Measurements from ENCODE around the gene OVAAL. TPM values are rescaled to one million over a fixed set of nuclear protein-coding genes. Genes with fewer than 3 reads are reported as not detected.

Gene OVAAL
- total and polyA plus RNA-seq, 2 donors (not counting 1 experiment from before 2014, with no cell fraction given) = not detected

DNA sequence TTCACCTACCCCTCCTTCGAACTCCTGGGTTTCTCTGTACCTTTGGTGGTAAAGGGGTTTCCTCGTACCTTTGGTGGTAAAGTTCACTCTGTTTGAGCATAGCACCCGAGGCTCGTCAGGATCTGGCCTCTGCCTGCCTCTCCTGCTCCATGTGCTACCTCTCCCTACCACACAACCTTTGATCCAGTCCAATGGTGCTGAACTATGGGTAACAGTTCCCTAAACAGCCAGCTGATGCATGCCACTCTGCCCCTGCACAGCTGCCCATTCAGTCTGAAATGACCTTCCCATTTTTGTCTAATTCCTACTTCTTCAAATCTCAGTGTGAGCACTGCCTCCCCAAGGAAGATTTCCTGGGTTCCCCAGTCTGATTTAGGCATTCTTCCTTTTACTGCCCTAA, 14.0 kb downstream of the OVAAL start:
- no peaks in the 10 kb centered on the region for H3K4me1 ChIP-seq (ENCODE audit: control insufficient read depth in 2 of 2, insufficient read depth in 2 of 2, low read length in 2 of 2)
- Mint-ChIP-seq H3K4me3 (no peak overlapping the region), H3K9me3 (ENCODE audit: insufficient read depth) (no peaks in the 10 kb centered on the region), H3K27ac (no peak overlapping the region), H3K27me3 (peaks cover 42% of the 10 kb centered on the region), H3K4me1 (no peaks in the 10 kb centered on the region)
- POLR2A ChIA-PET = no interaction called here
- H3K27me3 ChIP-seq (replicated peaks in 1 of 4; ENCODE audit: control extremely low read depth in 1 of 4, control insufficient read depth in 3 of 4, insufficient read depth in 4 of 4, low read length in 3 of 4) = no peaks in the 10 kb centered on the region
- H3K36me3 ChIP-seq (replicated peaks in 1 of 2; ENCODE audit: control extremely low read depth in 1 of 2, control insufficient read depth in 1 of 2, extremely low read depth in 1 of 2, insufficient read depth in 2 of 2, low read length in 1 of 2) = no peaks in the 10 kb centered on the region
- H3K4me3 ChIP-seq (ENCODE audit: control extremely low read depth in 1 of 5, extremely low read depth in 1 of 5, insufficient read depth in 1 of 5, low read depth in 2 of 5, low read length in 4 of 5) = no peak overlapping the region
- WGBS (ENCODE audit: insufficient coverage) = 33% methylated on average over 2 of the region's 4 CpGs
- H3K9ac ChIP-seq (ENCODE audit: low read length) = no peak overlapping the region
- no peak overlapping the region for H2AFZ ChIP-seq (ENCODE audit: insufficient read depth, low read depth, low read length, poor library complexity, severe bottlenecking)
- no peak for ATAC-seq (ENCODE audit: low read depth)
- TF ChIP-seq, protein P1, sequence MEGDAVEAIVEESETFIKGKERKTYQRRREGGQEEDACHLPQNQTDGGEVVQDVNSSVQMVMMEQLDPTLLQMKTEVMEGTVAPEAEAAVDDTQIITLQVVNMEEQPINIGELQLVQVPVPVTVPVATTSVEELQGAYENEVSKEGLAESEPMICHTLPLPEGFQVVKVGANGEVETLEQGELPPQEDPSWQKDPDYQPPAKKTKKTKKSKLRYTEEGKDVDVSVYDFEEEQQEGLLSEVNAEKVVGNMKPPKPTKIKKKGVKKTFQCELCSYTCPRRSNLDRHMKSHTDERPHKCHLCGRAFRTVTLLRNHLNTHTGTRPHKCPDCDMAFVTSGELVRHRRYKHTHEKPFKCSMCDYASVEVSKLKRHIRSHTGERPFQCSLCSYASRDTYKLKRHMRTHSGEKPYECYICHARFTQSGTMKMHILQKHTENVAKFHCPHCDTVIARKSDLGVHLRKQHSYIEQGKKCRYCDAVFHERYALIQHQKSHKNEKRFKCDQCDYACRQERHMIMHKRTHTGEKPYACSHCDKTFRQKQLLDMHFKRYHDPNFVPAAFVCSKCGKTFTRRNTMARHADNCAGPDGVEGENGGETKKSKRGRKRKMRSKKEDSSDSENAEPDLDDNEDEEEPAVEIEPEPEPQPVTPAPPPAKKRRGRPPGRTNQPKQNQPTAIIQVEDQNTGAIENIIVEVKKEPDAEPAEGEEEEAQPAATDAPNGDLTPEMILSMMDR (IDR thresholded peaks at IDR 0.05) = no peak
- TF ChIP-seq EZH2 (IDR thresholded peaks at IDR 0.05; ENCODE audit: borderline replicate concordance, insufficient read depth, low read depth, low read length, poor library complexity, severe bottlenecking) = no peak
- intact Hi-C loops (cut with micrococcal nuclease) = no loop called here
- H4K20me1 ChIP-seq (ENCODE audit: control insufficient read depth, insufficient read depth, low read length, poor library complexity, severe bottlenecking) = no peaks in the 10 kb centered on the region
- H3K4me2 ChIP-seq (replicated peaks; ENCODE audit: low read depth, low read length, poor library complexity, severe bottlenecking) = no peak overlapping the region
- no peak overlapping the region for H3K27ac ChIP-seq (ENCODE audit: low read length in 2 of 2)
- DNase-seq = no peak
- CTCF ChIA-PET = no interaction called here
- H3K79me2 ChIP-seq (ENCODE audit: control insufficient read depth, insufficient read depth, low read length) = no peaks in the 10 kb centered on the region
- no peaks in the 10 kb centered on the region for H3K9me3 ChIP-seq (ENCODE audit: control extremely low read depth in 1 of 3, control insufficient read depth in 2 of 3, insufficient read depth in 1 of 3, low read length in 2 of 3)

DNA sequence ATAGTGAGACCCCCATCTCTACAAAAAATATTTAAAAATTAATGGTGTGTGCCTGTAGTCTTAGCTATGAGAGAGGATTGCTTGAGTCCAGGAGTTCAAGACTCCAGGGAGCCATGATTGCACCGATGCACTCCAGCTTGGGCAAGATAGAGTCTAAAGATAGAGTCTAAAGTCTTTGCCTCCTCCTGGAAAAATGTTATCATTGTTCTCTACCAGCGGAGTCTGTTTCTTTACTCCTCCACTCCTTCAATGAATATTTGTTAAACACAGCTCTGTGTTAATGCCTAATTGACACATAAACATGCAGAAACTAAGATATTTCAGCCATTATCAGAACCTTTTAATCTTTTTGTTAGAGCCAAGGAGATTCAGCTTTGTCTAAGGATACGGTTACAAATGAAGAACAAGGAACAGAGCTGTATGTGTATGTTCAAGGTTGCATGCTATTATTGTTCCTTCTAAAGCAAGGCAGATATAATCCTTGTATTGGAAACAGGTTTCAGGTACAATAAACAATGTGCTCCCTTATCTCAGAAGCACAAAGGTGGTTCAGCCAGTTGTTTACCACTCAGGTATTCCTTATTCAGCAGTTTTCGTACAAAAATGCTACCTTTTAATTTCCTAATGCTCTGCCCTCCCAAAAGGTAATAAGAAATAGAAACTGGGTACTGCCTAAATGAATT, 15.4 kb downstream of the OVAAL start:
- ATAC-seq (ENCODE audit: low read depth) = no peak
- H3K36me3 ChIP-seq (replicated peaks in 1 of 2; ENCODE audit: control extremely low read depth in 1 of 2, control insufficient read depth in 1 of 2, extremely low read depth in 1 of 2, insufficient read depth in 2 of 2, low read length in 1 of 2) = no peaks in the 10 kb centered on the region
- Mint-ChIP-seq H3K27ac (no peak overlapping the region), H3K4me1 (no peaks in the 10 kb centered on the region), H3K9me3 (ENCODE audit: insufficient read depth) (no peaks in the 10 kb centered on the region), H3K27me3 (peaks cover 39% of the 10 kb centered on the region), H3K4me3 (no peak overlapping the region)
- no peak overlapping the region for H3K4me2 ChIP-seq (replicated peaks; ENCODE audit: low read depth, low read length, poor library complexity, severe bottlenecking)
- H3K9me3 ChIP-seq (ENCODE audit: control extremely low read depth in 1 of 3, control insufficient read depth in 2 of 3, insufficient read depth in 1 of 3, low read length in 2 of 3) = peaks cover 0 to 4% (median 0%) of the 10 kb centered on the region in 3 donors
- intact Hi-C loops (cut with micrococcal nuclease) = no loop called here
- no peak overlapping the region for H2AFZ ChIP-seq (ENCODE audit: insufficient read depth, low read depth, low read length, poor library complexity, severe bottlenecking)
- TF ChIP-seq EZH2 (IDR thresholded peaks at IDR 0.05; ENCODE audit: borderline replicate concordance, insufficient read depth, low read depth, low read length, poor library complexity, severe bottlenecking) = no peak
- TF ChIP-seq, protein P1 (IDR thresholded peaks at IDR 0.05) = no peak
- 100% methylated on average over 1 of the region's 4 CpGs for WGBS (ENCODE audit: insufficient coverage)
- no peaks in the 10 kb centered on the region for H3K27me3 ChIP-seq (replicated peaks in 1 of 4; ENCODE audit: control extremely low read depth in 1 of 4, control insufficient read depth in 3 of 4, insufficient read depth in 4 of 4, low read length in 3 of 4)
- ChIA-PET CTCF (no interaction called here), POLR2A (interaction anchor here (0.7 kb wide), 1 partner anchor 261 kb away, joined by 4 read pairs; no protein-coding TSS in a partner anchor)
- H3K4me3 ChIP-seq (ENCODE audit: control extremely low read depth in 1 of 5, extremely low read depth in 1 of 5, insufficient read depth in 1 of 5, low read depth in 2 of 5, low read length in 4 of 5) = no peak overlapping the region
- H3K79me2 ChIP-seq (ENCODE audit: control insufficient read depth, insufficient read depth, low read length) = no peaks in the 10 kb centered on the region
- H3K27ac ChIP-seq (ENCODE audit: low read length in 2 of 2) = no peak overlapping the region
- H3K4me1 ChIP-seq (ENCODE audit: control insufficient read depth in 2 of 2, insufficient read depth in 2 of 2, low read length in 2 of 2) = no peaks in the 10 kb centered on the region
- no peaks in the 10 kb centered on the region for H4K20me1 ChIP-seq (ENCODE audit: control insufficient read depth, insufficient read depth, low read length, poor library complexity, severe bottlenecking)
- H3K9ac ChIP-seq (ENCODE audit: low read length) = no peak overlapping the region
- no peak for DNase-seq
